ENCODE measurements around the gene SLC16A12. TPM values are rescaled to one million over a fixed set of nuclear protein-coding genes. Genes with fewer than 3 reads are reported as not detected.

SLC16A12 gene
- total and polyA plus RNA-seq, 2 experiments from 2014 or later = 5.7 to 5.9 TPM

GRCh38 chr10:89382757-89383156, 152.6 kb downstream of the SLC16A12 start:
- TF ChIP-seq CTCF (IDR thresholded peaks at IDR 0.05; ENCODE audit: poor library complexity) (no peak), EZH2phosphoT487 (IDR thresholded peaks at IDR 0.05; ENCODE audit: low read depth, severe bottlenecking, unreplicated experiment) (no peak), EZH2 (IDR thresholded peaks at IDR 0.05; ENCODE audit: borderline replicate concordance) (no peak)
- H3K9me2 ChIP-seq (replicated peaks; ENCODE audit: insufficient read depth) = no peaks in the 10 kb centered on the region
- H2AFZ ChIP-seq = no peak overlapping the region
- no peak for DNase-seq (ENCODE audit: low spot score)
- no peaks in the 10 kb centered on the region for H3K79me2 ChIP-seq
- H3K4me2 ChIP-seq = no peak overlapping the region
- no peaks in the 10 kb centered on the region for H4K20me1 ChIP-seq (ENCODE audit: insufficient read depth, poor library complexity, severe bottlenecking)
- H3K4me1 ChIP-seq (ENCODE audit: insufficient read depth) = no peaks in the 10 kb centered on the region
- H3K27me3 ChIP-seq = no peaks in the 10 kb centered on the region
- 88% methylated on average over 1 of the region's 1 CpG for WGBS (ENCODE audit: low lambda C conversion rate, missing lambda C conversion rate)
- no peaks in the 10 kb centered on the region for H3K36me3 ChIP-seq (replicated peaks; ENCODE audit: insufficient read depth, low read depth)
- H3K27ac ChIP-seq = no peak overlapping the region
- no peaks in the 10 kb centered on the region for H3K9me3 ChIP-seq (ENCODE audit: low read depth)
- no peak overlapping the region for H3K4me3 ChIP-seq

Other genes starting within 250 kb of the SLC16A12 start
- gene IFIT2, start 233.5 kb downstream of the SLC16A12 start, total RNA-seq = 3.9 and 4.6 TPM in 2 replicates
- 2.4 and 2.9 TPM in 2 replicates for gene IFIT2, start 233.5 kb downstream of the SLC16A12 start, polyA plus RNA-seq
- 10.5 and 10.8 TPM in 2 replicates for gene IFIT3, start 207.6 kb downstream of the SLC16A12 start, total RNA-seq
- 6.9 and 8.6 TPM in 2 replicates for gene IFIT3, start 207.6 kb downstream of the SLC16A12 start, polyA plus RNA-seq
- not detected in 2 replicates for gene IFIT1B, start 157.5 kb downstream of the SLC16A12 start, total RNA-seq
- gene IFIT1B, start 157.5 kb downstream of the SLC16A12 start, polyA plus RNA-seq = not detected in 2 replicates
- gene IFIT1, start 143.0 kb downstream of the SLC16A12 start, total RNA-seq = 14.7 and 15.1 TPM in 2 replicates
- gene IFIT1, start 143.0 kb downstream of the SLC16A12 start, polyA plus RNA-seq = 5.6 and 8.2 TPM in 2 replicates
- 17.1 and 17.5 TPM in 2 replicates for gene IFIT5, start 121.0 kb downstream of the SLC16A12 start, total RNA-seq
- gene IFIT5, start 121.0 kb downstream of the SLC16A12 start, polyA plus RNA-seq = 6.5 and 7.3 TPM in 2 replicates
- gene PANK1, start 109.6 kb upstream of the SLC16A12 start, total RNA-seq = 51.0 and 55.5 TPM in 2 replicates
- gene PANK1, start 109.6 kb upstream of the SLC16A12 start, polyA plus RNA-seq = 21.6 and 22.2 TPM in 2 replicates
- 6.5 and 6.9 TPM in 2 replicates for gene KIF20B, start 166.0 kb upstream of the SLC16A12 start, total RNA-seq
- 4.6 and 5.5 TPM in 2 replicates for gene KIF20B, start 166.0 kb upstream of the SLC16A12 start, polyA plus RNA-seq

Data from hepatocyte (in vitro differentiated cells).